ENCODE data around the gene LRRC57.
"Not testable (repeated sequence)": the region's sequence is repeated elsewhere in the genome, so short reads cannot be mapped to it uniquely, and the experiment has no call there.

The LRRC57 gene

GRCh38 chr15:42548249-42549031, at the start of gene LRRC57, which contains the start of gene HAUS2:
TSS of gene LRRC57 (minus strand) at chr15:42548793. CDS start at chr15:42548434, 359 bp downstream.
TSS of gene HAUS2 (plus strand) at chr15:42548838. CDS start at chr15:42548873, 35 bp downstream.
- DNase-seq (ENCODE audit: low spot score): peak; percentile 97

GRCh38 chr15:42595626-42596240, 47.1 kb upstream of the LRRC57 start:
- DNase-seq (ENCODE audit: low spot score): no peak

GRCh38 chr15:42594095-42594494, 45.5 kb upstream of the LRRC57 start:
- DNase-seq (ENCODE audit: low spot score): no peak

GRCh38 chr15:42593143-42593542, 44.5 kb upstream of the LRRC57 start:
- no peak for DNase-seq (ENCODE audit: low spot score)

GRCh38 chr15:42592716-42593115, 44.1 kb upstream of the LRRC57 start:
- DNase-seq (ENCODE audit: low spot score): no peak

GRCh38 chr15:42591238-42591934, 42.8 kb upstream of the LRRC57 start:
- DNase-seq (ENCODE audit: low spot score): no peak

GRCh38 chr15:42590619-42591237, 42.1 kb upstream of the LRRC57 start:
- DNase-seq (ENCODE audit: low spot score): no peak

GRCh38 chr15:42584031-42584765, 35.6 kb upstream of the LRRC57 start:
- no peak for DNase-seq (ENCODE audit: low spot score)

GRCh38 chr15:42582569-42583375, 34.2 kb upstream of the LRRC57 start:
- DNase-seq (ENCODE audit: low spot score): no peak

- DNase-seq (ENCODE audit: low spot score): peak; percentile 27
Measured at GRCh38 chr15:42581272-42581730, 32.7 kb upstream of the LRRC57 start.

- no peak for DNase-seq (ENCODE audit: low spot score)
Measured at GRCh38 chr15:42578984-42579537, 30.5 kb upstream of the LRRC57 start.

GRCh38 chr15:42577514-42578031, 29.0 kb upstream of the LRRC57 start:
- DNase-seq (ENCODE audit: low spot score): no peak

- no peak for DNase-seq (ENCODE audit: low spot score)
Measured at GRCh38 chr15:42576776-42577175, 28.2 kb upstream of the LRRC57 start.

GRCh38 chr15:42576040-42576594, 27.5 kb upstream of the LRRC57 start:
- no peak for DNase-seq (ENCODE audit: low spot score)

- peak; percentile 98 for DNase-seq (ENCODE audit: low spot score)
Measured at GRCh38 chr15:42575188-42576039, 26.8 kb upstream of the LRRC57 start, which contains the start of gene STARD9. TSS of gene STARD9 (plus strand) at chr15:42575606. CDS start at chr15:42575716, 110 bp downstream.

- DNase-seq (ENCODE audit: low spot score): no peak
Measured at GRCh38 chr15:42558739-42559138, 10.1 kb upstream of the LRRC57 start.

- DNase-seq (ENCODE audit: low spot score): not testable (repeated sequence)
Measured at GRCh38 chr15:42556550-42557207, 8.1 kb upstream of the LRRC57 start.

- DNase-seq (ENCODE audit: low spot score): no peak
Measured at GRCh38 chr15:42553554-42553953, 5.0 kb upstream of the LRRC57 start.
